HUES64 (cell line): Measurements from ENCODE around the gene BGN.

Experiments used
- H3K27ac ChIP-seq: 2 replicates; pipeline ENCODE4 v1.7.0; 2013; ENCODE audit warnings: low read depth, low read length, inconsistent platforms
- H3K27me3 ChIP-seq: 2 replicates; pipeline ENCODE4 v1.6.1; 2013; ENCODE audit warnings: mild to moderate bottlenecking, low read length; ENCODE audit not compliant: insufficient read depth
- H3K36me3 ChIP-seq: 2 replicates; pipeline ENCODE4 v1.6.1; 2013; ENCODE audit warnings: mild to moderate bottlenecking, low read length; ENCODE audit not compliant: insufficient read depth
- H3K4me1 ChIP-seq: 2 replicates; pipeline ENCODE4 v1.6.1; 2013; ENCODE audit warnings: mild to moderate bottlenecking, low read length, moderate library complexity; ENCODE audit not compliant: insufficient read depth
- H3K4me3 ChIP-seq: 2 replicates; pipeline ENCODE4 v1.5.1; 2013; ENCODE audit warnings: mild to moderate bottlenecking, low read length, moderate library complexity
- H3K9ac ChIP-seq: 2 replicates; pipeline ENCODE4 v1.6.1; 2013; ENCODE audit warnings: mild to moderate bottlenecking, low read depth, low read length
- H3K9me3 ChIP-seq: 2 replicates; pipeline ENCODE4 v1.6.1; 2013; ENCODE audit warnings: low read depth, low read length; ENCODE audit not compliant: insufficient read depth
- WGBS: fragments of 150-250, 120-280 bp; methylation state at CpG from one replicate; pipeline ENCODE4 v1.1.7; 2013; ENCODE audit warnings: missing lambda C conversion rate; 5-methylcytosine and 5-hydroxymethylcytosine counted together

Gene BGN

GRCh38 chrX:153463031-153463430, 31.7 kb upstream of the BGN start:
- no peaks in the 10 kb centered on the region for H3K4me1 ChIP-seq
- WGBS = 94% methylated on average over 5 of the region's 6 CpGs
- H3K27me3 ChIP-seq = no peaks in the 10 kb centered on the region
- peaks cover 16% of the 10 kb centered on the region for H3K36me3 ChIP-seq
- H3K9me3 ChIP-seq = no peaks in the 10 kb centered on the region
- no peak overlapping the region for H3K4me3 ChIP-seq
- H3K27ac ChIP-seq = no peak overlapping the region
- no peak overlapping the region for H3K9ac ChIP-seq

DNA sequence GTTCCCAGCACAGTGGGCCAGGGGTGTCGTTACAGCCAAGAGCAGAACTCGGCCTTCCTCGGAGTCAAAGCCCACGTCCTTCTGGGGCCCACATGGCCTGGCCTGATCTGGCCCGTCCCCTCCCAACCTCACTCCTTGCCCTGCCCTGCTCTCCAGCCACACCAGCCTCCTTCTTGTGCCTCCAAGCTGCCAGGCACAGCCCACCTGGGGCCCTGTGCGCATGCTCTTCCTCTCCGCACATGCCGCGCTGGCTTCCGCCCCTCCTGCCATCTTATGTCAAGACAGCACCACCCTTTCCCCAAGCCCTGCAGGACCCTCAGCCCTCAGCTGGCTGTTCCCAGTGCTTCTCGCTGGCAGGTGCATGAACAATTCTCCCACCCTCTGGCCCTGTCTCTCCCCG, 31.2 kb upstream of the BGN start:
- Histone ChIP-seq H3K9ac (no peak overlapping the region), H3K27ac (no peak overlapping the region), H3K9me3 (no peaks in the 10 kb centered on the region), H3K27me3 (no peaks in the 10 kb centered on the region), H3K4me3 (no peak overlapping the region), H3K36me3 (peaks cover 15% of the 10 kb centered on the region), H3K4me1 (no peaks in the 10 kb centered on the region)
- WGBS = 95% methylated on average over 12 of the region's 12 CpGs

DNA sequence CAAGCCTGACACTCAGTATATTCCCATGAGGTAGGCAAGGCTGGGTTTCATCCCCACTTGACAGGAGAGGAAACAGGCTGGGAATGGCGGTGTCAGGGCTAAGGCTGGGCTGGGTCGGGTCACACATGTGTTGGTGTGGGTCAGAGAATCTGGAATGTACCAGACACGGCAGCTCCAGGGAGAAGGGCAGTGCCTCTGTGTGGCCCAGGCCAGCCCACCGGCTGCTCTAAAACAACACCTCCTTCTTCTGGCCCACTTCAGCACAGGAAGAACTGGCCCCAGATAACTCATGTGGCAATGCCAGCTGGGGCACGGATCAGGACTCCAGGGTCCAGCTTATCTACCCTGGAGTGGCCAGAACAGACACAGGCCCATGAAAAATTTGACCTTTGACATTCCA, 30.7 kb upstream of the BGN start:
- no peak overlapping the region for H3K9ac ChIP-seq
- WGBS = 91% methylated on average over 5 of the region's 5 CpGs
- H3K36me3 ChIP-seq = peaks cover 13% of the 10 kb centered on the region
- H3K4me1 ChIP-seq = no peaks in the 10 kb centered on the region
- H3K4me3 ChIP-seq = no peak overlapping the region
- no peak overlapping the region for H3K27ac ChIP-seq
- no peaks in the 10 kb centered on the region for H3K9me3 ChIP-seq
- no peaks in the 10 kb centered on the region for H3K27me3 ChIP-seq

- no peak overlapping the region for H3K4me3 ChIP-seq
- no peaks in the 10 kb centered on the region for H3K27me3 ChIP-seq
- H3K27ac ChIP-seq = no peak overlapping the region
- H3K36me3 ChIP-seq = peaks cover 9% of the 10 kb centered on the region; the same call in 1 of the 2 replicates
- H3K9ac ChIP-seq = no peak overlapping the region
- 93% methylated on average over 19 of the region's 19 CpGs for WGBS
- no peaks in the 10 kb centered on the region for H3K9me3 ChIP-seq
- no peaks in the 10 kb centered on the region for H3K4me1 ChIP-seq
These were observed 28.9 kb upstream of the BGN start for GRCh38 chrX:153465691-153466380.

DNA sequence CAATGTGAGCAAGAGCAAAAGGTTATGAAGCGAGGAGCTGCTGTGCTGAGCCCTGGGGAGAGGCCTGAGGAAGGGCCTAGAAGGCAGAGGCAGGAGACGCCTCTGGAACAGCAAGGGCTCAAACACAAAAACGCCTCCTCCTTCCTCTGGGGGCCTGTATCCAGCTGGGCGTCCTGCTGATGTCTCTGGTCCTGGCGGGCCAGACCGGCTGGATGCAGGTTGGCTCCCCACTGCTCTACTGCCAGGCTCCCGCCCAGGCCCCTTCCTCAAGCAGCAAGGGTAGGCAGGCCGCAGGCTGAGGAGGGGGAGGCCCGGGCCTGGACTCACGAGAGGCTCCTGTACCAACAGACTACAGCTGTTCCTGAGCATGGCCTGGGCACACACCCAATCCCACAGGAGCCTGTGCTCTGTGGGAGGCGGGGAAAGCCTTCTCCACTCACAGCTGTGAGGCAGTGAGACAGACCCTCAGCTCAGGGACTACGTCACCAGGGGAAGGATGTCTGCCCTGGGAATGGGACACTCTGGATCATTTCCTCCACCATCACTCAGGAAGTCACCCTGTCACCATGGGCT, 26.7 kb upstream of the BGN start:
- no peak overlapping the region for H3K9ac ChIP-seq
- H3K4me3 ChIP-seq = no peak overlapping the region
- no peaks in the 10 kb centered on the region for H3K4me1 ChIP-seq
- no peaks in the 10 kb centered on the region for H3K9me3 ChIP-seq
- 88% methylated on average over 10 of the region's 12 CpGs for WGBS
- H3K27ac ChIP-seq = no peak overlapping the region
- H3K36me3 ChIP-seq = peaks cover 7% of the 10 kb centered on the region; the same call in 1 of the 2 replicates
- H3K27me3 ChIP-seq = no peaks in the 10 kb centered on the region

DNA sequence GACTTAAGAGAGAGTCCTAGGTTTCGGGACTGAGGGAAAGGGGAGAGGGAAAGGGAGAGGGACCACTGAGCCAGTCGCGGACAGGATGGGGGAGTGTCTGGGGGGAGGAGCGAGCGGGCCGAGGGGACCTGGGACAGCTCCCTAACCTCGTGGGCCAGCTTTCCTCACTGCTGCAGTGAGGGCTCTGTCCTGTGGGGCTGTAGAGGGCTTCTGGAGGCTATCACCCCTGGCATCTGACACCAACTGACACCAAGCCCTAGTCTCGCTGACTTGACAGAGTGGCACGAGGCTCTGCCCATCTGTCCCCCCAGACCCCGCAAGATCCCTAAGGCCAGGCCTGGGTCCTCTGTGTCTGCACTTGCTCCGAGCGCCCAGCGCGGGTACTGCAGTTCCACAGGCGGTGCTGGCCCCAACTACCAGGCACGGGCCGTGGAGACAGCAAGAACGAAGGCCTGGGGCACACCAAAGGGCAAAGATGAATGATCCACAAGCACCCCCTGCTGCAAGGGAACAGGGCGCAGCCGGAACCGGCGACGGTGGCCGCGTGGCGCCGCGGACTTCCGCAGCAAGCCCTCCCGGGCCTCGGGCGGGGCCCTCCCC, 24.9 kb upstream of the BGN start:
- Histone ChIP-seq H3K36me3 (0 out of 2 replicates have a peak, but pooled peaks cover 3% of the 10 kb centered on the region), H3K9me3 (no peaks in the 10 kb centered on the region), H3K9ac (peak overlapping the region; percentile 56), H3K27ac (no peak overlapping the region), H3K4me3 (peak overlapping the region; percentile 86), H3K4me1 (no peaks in the 10 kb centered on the region), H3K27me3 (peaks cover 11% of the 10 kb centered on the region)
- WGBS = under 1% methylated on average over 29 of the region's 32 CpGs

DNA sequence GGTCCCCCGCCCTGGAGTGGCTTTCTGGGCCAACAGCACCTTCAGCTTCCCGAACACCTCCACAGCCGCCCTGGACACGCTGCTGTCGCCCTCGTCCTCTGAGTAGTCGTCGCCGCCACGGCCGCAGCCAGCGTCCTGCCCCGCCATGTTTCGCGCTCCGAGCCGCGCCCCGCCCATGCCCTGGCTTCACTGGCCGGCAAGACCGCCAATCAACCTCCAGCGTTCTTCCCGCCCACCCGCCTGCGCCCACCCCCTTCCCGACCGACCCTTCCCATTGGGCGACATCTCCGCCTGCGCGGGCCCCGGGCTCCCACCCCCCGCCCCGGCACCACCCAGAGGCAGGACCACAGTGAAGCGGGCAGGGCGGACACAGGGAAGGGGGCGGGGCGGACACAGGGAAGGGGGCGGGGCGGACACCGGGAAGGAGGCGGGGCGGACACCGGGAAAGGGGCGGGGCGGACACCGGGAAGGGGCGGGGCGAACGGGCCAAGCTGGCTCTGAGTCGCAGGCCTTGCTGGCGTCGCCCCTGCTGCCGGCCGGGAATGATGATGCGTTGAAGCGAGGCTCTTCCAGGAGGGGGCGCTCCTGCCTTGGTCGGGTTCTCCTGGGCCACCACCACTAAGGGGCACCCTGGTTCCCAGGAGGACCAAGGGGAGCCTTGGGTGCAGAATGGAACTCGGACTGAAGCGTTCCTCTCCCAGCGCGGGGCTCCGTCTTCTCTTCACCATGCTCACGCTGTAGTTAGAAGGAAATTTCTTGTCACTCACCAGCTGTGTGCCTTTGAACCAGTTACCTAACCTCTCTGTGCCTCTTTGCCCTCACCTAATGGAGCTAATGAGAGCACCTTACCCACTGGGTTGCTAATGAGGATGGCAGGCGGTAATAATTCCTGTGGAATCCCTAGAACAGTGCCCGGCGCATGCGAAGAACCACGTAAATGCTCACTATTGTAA, 24.1 kb upstream of the BGN start, which contains the start of gene HAUS7:
HAUS7 (minus strand) TSS at position 166 of the 953 bp plus-strand sequence; CDS start at position 147, 19 bp downstream.
- Histone ChIP-seq H3K27ac (no peak within 1 kb of the TSS), H3K4me3 (peak within 1 kb of the TSS; percentile 86), H3K9me3 (no peaks in the 10 kb centered on the region), H3K36me3 (0 out of 2 replicates have a peak, but pooled peaks cover 3% of the 10 kb centered on the region), H3K4me1 (no peaks in the 10 kb centered on the region), H3K9ac (peak within 1 kb of the TSS; percentile 56), H3K27me3 (peaks cover 19% of the 10 kb centered on the region)
- 7% methylated on average over 52 of the region's 70 CpGs for WGBS

GRCh38 chrX:153471663-153472280, 23.0 kb upstream of the BGN start:
- 77% methylated on average over 10 of the region's 11 CpGs for WGBS
- H3K9ac ChIP-seq = no peak overlapping the region

GRCh38 chrX:153473126-153473525, 21.7 kb upstream of the BGN start:
- 100% methylated on average over 9 of the region's 10 CpGs for WGBS
- no peak overlapping the region for H3K27ac ChIP-seq
- peaks cover 27% of the 10 kb centered on the region for H3K27me3 ChIP-seq
- H3K9ac ChIP-seq = no peak overlapping the region
- H3K4me1 ChIP-seq = 0 out of 2 replicates have a peak, but pooled peaks cover 5% of the 10 kb centered on the region
- no peaks in the 10 kb centered on the region for H3K36me3 ChIP-seq
- H3K9me3 ChIP-seq = no peaks in the 10 kb centered on the region
- H3K4me3 ChIP-seq = no peak overlapping the region

More at GRCh38 chrX:153471663-153472280, 23.0 kb upstream of the BGN start:
- H3K9me3 ChIP-seq = no peaks in the 10 kb centered on the region
- peaks cover 27% of the 10 kb centered on the region for H3K27me3 ChIP-seq
- no peak overlapping the region for H3K27ac ChIP-seq
- H3K36me3 ChIP-seq = 0 out of 2 replicates have a peak, but pooled peaks cover 3% of the 10 kb centered on the region
- H3K4me1 ChIP-seq = no peaks in the 10 kb centered on the region
- no peak overlapping the region for H3K4me3 ChIP-seq

DNA sequence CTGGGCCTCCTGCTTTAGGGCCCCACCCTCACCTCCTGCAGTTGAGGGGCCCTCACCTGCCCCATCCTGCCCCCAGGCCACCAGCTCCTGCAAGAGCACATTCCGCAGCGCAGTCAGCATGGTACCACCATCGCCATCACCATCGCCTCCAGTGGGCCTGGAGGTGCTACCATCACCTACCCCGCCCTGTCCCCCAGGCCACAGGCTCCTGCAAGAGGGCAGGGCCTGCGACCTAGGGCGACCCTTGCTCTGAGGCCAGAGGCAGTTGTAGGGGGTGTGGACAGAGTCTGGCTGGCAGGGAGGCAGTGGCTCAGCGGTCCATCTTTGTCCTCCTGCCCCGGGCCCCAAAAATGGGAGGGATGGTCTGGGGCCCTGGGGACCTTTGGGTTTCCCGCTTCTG, 20.5 kb upstream of the BGN start:
- Histone ChIP-seq H3K27ac (no peak overlapping the region), H3K4me1 (0 out of 2 replicates have a peak, but pooled peaks cover 5% of the 10 kb centered on the region), H3K4me3 (no peak overlapping the region), H3K36me3 (no peaks in the 10 kb centered on the region), H3K9ac (no peak overlapping the region), H3K9me3 (no peaks in the 10 kb centered on the region), H3K27me3 (peaks cover 27% of the 10 kb centered on the region)
- WGBS = 95% methylated on average over 7 of the region's 10 CpGs
